Activated CD8-positive, alpha-beta memory T cell treated with anti-CD3 and anti-CD28 coated beads, Interleukin-2, amount 50 U/mL, for 48 hours (primary cell): ENCODE measurements around the gene E2F8.

Source experiments
- DNase-seq: peaks from one replicate; pipeline ENCODE4 v3.0.0-alpha.2; 2020

The E2F8 gene

DNA sequence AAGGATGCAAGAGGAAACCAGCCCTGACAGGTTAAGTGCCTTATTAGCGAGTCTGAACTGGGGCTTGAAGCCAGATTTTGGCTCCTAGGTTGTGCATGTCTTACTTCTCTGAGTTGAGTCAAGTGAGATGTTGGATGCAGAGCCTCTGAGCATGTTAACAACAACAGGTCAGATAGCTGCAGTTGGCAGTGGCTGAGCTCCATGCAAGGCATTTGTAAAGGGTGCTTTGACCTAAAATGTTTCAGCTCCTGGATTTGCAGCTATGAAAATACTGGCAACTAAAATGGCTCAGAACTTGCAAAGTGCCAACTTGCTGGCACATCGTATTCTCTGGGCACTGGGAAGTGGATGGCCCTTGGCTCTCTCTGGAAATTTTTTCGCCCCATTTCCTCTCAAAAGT lies 22.5 kb downstream of the E2F8 start:
- no peak for DNase-seq

DNA sequence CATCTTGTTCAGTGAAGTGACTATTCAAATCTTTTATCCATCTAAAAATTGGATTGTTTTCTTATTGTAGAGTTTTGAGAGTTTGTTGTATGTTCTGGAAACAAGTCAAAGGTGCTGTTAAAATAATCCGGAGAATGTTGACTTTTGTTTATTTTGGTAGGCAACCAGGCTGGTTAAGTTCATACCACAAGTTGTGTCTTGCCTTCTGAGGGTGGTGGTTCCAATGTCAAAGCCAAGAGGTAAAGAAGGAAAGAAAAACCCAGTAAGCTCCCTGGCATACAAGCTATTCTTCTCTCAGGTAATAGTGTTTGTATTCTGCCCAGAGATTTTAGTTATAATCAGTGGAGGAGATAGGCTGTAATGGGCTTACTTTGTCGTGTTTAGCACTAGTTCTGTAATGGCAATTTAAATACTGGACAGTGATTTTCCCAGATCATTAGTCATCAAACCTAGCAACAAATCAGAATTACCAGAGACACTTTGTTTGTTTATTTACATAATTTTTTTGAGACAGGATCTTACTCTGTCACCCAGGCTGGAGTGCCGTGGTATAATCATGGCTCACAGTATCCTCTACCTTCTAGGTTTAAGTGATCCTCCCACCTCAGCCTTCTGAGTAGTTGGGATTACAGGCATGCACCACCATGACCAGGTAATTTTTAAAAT lies 23.9 kb downstream of the E2F8 start:
- no peak for DNase-seq

DNA sequence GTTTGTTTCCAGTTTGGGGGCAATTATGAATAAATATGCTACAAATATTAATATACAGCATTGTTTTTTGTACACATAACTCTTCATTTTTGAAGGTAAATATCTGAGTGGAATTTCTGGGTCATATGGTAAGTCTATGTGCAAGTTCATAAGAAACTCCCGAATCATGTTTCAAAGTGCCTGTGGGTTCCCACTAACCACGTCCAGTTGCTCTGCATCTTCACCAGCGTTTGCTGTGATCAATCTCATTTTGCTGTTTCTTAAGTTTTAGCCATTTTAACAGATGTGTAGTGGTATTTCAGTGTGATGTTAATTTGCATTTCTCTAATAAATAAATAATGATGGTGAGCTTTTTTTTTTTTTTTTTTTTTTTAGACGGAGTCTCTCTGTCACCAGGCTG lies 24.7 kb downstream of the E2F8 start:
- DNase-seq: no peak

DNA sequence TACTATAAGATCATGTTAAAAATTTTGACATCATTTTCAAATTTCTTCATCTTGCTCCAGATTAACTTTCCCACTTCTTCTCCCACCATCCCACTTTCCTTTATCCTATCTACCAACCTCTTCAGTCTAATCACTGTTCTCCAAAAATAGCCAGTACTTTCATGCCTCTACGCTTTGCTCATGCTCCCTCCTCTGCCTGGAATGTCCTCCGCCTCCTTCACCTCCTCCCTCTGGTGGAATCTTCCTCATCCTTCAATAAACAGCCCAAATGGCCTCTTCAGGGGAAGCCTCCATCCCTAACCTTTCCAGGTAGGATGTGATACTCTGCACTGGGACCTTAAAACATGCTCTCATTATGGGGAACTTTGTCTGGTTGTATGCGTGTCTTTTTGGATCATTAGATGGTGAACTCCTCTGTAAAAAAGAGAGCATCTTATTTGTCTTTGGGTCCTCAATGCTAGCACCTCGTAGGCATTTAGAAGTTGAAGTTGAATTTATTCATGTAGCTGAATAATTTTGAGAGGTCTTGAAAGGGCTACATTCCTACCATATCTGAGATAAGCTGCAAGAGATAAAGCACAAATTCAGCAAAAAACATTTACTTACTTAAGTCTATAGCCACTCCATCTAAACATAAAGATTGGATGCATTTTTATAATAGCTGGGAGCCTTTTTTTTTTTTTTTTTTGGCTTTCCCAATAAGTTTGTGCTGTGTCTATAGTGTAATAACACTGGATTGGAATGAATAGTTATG lies 31.0 kb downstream of the E2F8 start:
- no peak for DNase-seq

- no peak for DNase-seq
Observed at GRCh38 chr11:19208959-19209546, 31.7 kb downstream of the E2F8 start.

- no peak for DNase-seq
Observed at GRCh38 chr11:19208181-19208580, 32.6 kb downstream of the E2F8 start.

DNA sequence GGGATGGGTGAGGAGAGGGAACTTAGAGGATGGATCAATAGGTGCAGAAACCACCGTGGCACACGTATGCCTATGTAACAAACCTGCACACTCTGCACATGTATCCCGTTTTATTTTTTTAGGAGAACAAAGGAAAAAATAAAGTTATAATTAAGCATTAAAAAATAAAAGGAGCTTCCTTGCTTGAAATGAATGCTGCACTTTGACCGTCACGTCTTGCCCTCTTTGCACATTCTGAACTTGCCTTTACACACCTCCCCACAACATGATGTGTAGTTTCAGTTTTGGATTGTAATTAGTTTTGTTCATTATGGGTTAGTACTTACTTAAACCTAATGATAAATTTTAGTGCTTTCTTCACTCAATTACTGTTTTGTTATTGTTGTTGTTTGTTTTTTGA lies 35.9 kb downstream of the E2F8 start:
- DNase-seq: no peak

DNA sequence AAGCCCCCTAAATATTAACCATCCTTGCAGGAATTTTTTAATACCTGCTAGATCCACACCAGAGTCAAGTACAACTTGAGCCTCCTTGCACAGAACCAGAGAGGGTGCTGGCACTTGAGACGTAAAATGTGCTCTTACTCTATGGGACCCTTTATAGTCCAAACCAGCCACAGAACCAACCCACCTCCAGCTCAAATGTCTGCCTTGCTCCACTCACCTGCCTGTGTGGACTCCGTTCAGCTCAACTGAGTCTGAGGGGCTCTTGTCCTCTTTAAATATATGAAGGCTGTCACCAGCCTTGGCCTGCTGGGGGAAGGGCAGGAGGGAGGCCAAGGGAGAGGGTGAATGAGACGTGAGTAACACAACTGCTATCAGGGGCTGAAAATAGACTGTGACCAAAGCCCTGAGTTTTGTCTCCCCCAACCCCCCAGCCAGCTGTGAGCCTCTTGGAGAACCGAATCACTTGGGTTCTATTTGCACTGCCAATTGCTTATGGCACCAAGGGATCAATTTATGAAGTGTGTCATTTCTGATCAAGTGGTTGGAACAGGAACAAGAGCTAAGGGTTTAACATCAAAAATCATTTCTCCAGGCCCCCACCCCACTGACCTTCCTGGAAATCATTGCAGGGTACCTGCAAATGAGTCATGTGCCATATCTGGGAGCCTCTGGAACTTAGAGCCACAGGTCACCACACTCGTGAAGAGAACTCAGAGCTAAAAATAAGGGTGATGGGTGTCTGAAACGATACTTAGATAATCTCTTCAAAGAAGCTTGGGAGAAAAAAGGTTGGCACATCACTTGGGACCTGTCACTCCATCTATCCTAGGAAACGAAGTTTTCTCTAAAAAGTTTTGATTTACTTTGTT lies 38.8 kb downstream of the E2F8 start, which contains the start of gene CSRP3:
TSS of gene CSRP3 (minus strand) at position 247 of the 869 bp plus-strand sequence. CDS start 9,535 bp downstream, outside the sequence.
- no peak for DNase-seq

- no peak for DNase-seq
Observed at GRCh38 chr11:19200410-19201201, 40.1 kb downstream of the E2F8 start.

DNA sequence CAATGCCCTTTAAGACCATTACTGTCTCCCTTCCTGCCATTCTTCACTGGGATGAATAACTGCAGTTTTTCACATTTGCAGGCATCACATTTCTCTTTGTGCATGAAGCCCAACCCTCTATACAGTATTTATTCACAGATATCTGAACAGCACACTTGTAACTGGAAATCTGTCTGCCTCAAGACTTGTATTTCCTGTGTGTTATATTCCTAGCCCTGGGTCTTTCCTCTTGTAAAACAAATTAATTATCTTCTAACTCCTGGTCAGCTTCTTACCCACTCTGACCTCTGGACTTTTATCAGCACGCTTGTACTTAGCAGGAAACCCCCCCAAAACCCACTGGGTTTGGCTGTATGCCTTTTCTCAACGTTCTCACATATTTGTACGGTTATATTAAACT lies 41.0 kb downstream of the E2F8 start:
- no peak for DNase-seq

GRCh38 chr11:19199048-19199447 lies 41.7 kb downstream of the E2F8 start:
- no peak for DNase-seq

DNA sequence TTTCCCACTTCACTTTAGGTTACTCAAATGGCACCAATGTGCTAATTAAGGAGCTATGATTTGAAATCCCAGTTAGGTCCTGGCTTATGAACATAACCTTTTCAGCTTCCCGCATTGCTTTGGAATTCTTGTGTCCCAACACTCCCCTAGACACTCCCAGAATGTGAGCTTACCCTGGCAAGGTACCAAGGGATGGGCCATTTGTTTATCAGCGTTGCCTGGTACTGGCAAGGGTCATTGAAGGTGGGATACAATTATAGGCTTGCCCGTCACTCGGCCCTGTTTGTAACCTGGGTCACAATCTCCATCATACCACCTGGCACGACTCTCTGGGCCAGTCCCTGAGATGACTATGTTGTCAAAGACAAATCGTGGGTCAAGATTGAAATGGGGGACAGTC lies 44.3 kb downstream of the E2F8 start:
- DNase-seq: no peak

DNA sequence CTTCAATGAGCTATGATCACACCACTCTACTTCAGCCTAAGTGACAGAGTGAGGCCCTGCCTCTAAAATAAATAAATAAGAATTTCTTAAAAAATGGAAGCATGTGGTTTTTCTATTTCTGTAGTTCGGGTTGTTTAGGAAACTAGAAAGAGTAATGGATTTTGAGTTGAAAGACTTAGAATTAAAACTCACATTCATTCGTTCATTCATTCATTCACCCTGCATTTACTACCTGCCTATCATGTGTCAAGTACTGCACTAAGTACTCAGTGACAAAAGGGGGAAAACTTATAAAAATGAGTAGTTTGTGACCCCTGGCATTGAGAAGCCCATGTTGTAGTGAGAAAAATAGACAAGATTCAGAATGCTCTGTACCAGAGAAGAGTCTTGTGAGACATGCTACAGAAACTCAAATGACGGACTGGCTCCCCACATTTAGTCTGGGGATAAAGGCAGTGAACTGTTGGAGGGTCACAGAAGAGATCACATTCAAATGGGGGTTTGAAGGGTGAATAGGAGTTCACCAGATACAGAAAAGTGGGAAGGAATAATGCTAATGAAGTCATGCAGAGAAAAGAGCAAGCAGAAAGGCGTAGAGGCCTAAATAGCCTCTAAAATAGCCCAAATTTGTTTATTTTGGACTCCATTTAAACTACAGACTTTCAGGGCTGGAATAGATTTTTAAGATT lies 46.0 kb downstream of the E2F8 start:
- DNase-seq: no peak

- DNase-seq: no peak
Observed at GRCh38 chr11:19193916-19194315, 46.8 kb downstream of the E2F8 start.

- DNase-seq: no peak
Observed at GRCh38 chr11:19191530-19192169, 49.1 kb downstream of the E2F8 start.

- DNase-seq: no peak
Observed at GRCh38 chr11:19187833-19188258, 52.9 kb downstream of the E2F8 start.

GRCh38 chr11:19187114-19187832 lies 53.5 kb downstream of the E2F8 start:
- no peak for DNase-seq

- no peak for DNase-seq
Observed at GRCh38 chr11:19185516-19186052, 55.2 kb downstream of the E2F8 start.

DNA sequence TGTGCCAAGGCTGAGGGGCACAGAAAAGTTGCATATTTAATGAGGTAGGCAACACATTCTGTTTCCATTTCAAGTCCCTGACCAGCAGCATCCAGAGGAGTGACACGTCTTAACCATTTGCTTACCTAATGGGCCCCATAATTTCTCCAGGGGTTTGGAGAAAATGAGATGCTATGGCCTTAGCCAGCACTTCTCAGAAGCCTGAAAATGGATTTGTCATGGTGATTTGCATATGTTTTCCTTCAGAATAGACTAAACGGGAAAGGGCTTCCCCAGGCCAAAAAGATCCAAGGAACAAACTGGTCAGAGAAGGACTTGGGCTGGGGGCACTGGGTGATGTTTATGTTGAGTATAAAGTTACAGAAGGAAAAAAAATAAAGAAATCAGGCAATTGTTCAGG lies 55.7 kb downstream of the E2F8 start:
- DNase-seq: no peak

GRCh38 chr11:19183646-19184045 lies 57.1 kb downstream of the E2F8 start:
- DNase-seq: no peak
